GM18868 (cell line): ENCODE results near the gene CDC42SE2.

ENCODE experiments used
- ATAC-seq: cut with Tn5 transposase; IDR thresholded peaks from one replicate; pipeline ENCODE4 v1.9.1; 2021; ENCODE audit warnings: mild to moderate bottlenecking, moderate library complexity; ENCODE audit not compliant: unreplicated experiment

Gene CDC42SE2

GRCh38 chr5:131423056-131423455 is 159.2 kb downstream of the CDC42SE2 start:
- no peak for ATAC-seq

GRCh38 chr5:131426011-131426410 is 162.2 kb downstream of the CDC42SE2 start:
- ATAC-seq: no peak

- no peak for ATAC-seq
Observed at GRCh38 chr5:131430794-131431193, 166.9 kb downstream of the CDC42SE2 start.

GRCh38 chr5:131431794-131432193 is 167.9 kb downstream of the CDC42SE2 start:
- no peak for ATAC-seq

- ATAC-seq: no peak
Observed at GRCh38 chr5:131433109-131433508, 169.3 kb downstream of the CDC42SE2 start.

- ATAC-seq: no peak
Observed at GRCh38 chr5:131436081-131436480, 172.2 kb downstream of the CDC42SE2 start.

- no peak for ATAC-seq
Observed at GRCh38 chr5:131441184-131441583, 177.3 kb downstream of the CDC42SE2 start.
